HG03354 (cell line): ENCODE results near the gene EFCAB5.
"Not testable (repeated sequence)": the region's sequence is repeated elsewhere in the genome, so short reads cannot be mapped to it uniquely, and the experiment has no call there.

ENCODE experiments used
- ATAC-seq: cut with Tn5 transposase; IDR thresholded peaks from one replicate; pipeline ENCODE4 v1.9.1; 2021; ENCODE audit warnings: mild to moderate bottlenecking; ENCODE audit not compliant: unreplicated experiment, poor library complexity, severe bottlenecking

Gene EFCAB5

GRCh38 chr17:30134551-30134950, 193.1 kb downstream of the EFCAB5 start:
- no peak for ATAC-seq

GRCh38 chr17:30137158-30137557, 195.7 kb downstream of the EFCAB5 start:
- no peak for ATAC-seq

DNA sequence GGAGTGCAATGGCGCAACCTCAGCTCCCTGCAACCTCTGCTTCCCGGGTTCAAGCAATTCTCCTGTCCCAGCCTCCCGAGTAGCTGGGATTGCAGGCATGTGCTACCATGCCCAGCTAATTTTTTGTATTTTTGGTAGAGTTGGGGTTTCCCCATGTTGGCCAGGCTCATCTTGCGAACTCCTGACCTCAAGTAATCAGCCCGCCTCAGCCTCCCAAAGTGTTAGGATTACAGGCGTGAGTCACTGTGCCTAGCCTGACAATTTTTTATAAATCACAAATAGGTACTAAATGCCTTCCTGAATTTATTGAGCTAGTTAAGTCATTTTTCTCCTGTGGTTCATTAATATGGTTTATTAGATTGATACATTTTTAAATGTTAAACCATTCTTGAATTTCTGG, 206.4 kb downstream of the EFCAB5 start:
- not testable (repeated sequence) for ATAC-seq

DNA sequence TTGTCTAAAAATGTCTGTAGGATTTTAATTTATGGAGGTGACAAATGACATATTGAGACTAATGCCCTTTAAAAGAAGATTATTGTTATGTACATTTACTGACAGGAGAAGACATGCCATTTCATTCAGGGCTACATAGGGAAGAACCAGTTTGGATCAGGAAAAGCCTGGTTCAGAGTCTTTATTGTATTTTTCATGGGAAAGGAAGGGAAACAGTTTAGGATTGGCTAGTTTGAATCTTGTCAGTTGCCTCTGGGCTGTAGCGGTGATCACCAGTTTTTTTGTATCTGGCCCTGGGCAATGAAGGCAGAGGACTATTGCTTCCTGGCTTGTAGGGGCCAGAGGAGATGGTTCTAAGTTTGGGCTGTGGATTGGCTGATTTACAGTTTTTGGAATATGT, 206.9 kb downstream of the EFCAB5 start:
- ATAC-seq = no peak

GRCh38 chr17:30151471-30151870, 210.0 kb downstream of the EFCAB5 start:
- ATAC-seq = no peak

DNA sequence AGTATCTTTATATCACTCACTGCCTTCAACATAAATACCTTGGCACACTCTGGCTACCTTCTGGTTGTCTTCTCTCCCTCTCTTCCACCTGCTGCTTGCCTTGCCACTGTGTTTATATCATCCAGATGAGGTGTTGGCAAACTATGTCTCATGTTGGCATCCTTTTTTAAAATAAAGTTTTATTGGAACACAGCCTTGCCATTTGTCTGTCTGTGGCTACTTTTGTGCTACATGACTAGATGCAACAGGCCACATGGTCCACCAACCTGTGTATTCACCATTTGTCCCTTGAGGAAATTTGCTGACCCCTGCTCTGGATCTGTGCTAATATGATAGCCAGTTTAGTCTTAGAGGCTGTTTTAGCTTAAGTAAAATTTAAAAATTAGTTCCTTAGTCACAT, 212.0 kb downstream of the EFCAB5 start:
- no peak for ATAC-seq

GRCh38 chr17:30155389-30155788, 214.0 kb downstream of the EFCAB5 start:
- no peak for ATAC-seq
